HG02870 (cell line): ENCODE results near the gene DRAXIN.

ENCODE experiments used
- ATAC-seq: cut with Tn5 transposase; IDR thresholded peaks from one replicate; pipeline ENCODE4 v1.9.1; 2021; ENCODE audit warnings: mild to moderate bottlenecking, moderate library complexity; ENCODE audit not compliant: unreplicated experiment

The DRAXIN gene

GRCh38 chr1:11735854-11736745 lies 44.6 kb downstream of the DRAXIN start, which contains the start of gene AGTRAP:
TSS of gene AGTRAP (plus strand) at chr1:11736136. CDS start at chr1:11736209, 73 bp downstream.
- no peak for ATAC-seq

- no peak for ATAC-seq
These were observed 45.5 kb downstream of the DRAXIN start for GRCh38 chr1:11736746-11737639.

- no peak for ATAC-seq
These were observed 46.6 kb downstream of the DRAXIN start for GRCh38 chr1:11738096-11738495.

- ATAC-seq = no peak
These were observed 47.3 kb downstream of the DRAXIN start for GRCh38 chr1:11738783-11739182.

DNA sequence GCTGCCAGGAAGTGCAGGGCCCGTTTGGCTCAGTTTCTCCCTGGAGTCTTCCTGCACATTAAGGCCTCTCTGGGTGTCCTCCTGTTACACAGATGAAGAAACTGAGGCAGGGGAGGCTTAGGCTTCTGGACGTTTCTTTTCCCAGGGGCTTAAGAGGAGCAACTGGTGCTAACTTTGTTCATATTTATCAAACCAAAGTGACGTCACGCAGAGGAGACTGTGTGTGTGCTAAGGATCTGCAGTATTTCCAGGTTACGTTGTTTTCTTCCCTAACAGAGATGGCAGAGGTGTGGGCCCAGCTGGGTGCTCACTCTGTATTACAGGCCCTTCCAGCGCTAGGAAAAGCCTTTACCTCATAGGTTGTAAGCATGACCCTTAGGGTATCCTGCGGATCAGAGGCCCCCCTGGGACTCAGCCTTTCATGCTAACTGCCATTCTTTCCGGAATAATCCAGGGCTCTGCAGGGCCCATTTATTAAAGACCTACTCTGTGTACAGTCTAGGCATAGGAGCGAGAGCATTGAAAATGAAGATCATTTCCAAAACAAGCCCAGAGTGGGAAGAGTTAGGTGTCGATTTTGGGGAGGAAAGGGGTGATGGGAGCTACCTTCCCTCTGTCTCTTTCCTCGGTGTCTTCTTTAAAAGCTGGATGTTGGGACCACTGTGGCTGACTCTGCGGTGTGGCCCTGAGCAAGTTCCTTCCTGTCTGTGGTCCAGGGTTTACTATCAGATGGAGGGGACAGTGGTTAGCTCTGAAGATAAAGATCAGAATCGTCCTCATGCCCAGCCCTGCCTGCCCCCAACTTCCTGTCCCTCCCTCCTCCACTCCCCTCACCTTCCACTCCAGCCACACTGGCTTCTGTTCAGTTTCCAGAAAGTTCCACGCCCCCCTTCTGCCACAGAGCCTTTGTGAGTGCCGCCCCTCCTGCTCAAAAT lies 49.0 kb downstream of the DRAXIN start:
- no peak for ATAC-seq

DNA sequence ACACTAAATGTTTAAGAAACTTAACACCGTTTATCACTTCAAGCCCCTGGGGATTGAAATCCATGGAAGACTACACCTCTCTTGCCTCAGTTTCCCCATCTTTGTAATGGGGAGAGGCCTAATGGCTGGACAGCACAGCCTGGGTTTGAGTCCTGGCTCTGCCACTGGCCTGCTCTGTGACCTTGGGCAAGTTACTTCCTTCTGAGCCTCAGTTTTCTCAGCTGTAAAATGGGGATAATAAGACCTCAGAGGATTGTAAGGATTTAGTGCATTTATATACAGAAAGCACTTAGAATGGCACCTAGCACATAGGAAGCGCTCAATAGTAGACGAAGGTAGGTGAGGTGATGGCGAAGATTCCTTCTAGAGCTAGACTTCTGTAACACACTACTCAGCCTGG lies 50.0 kb downstream of the DRAXIN start:
- no peak for ATAC-seq

DNA sequence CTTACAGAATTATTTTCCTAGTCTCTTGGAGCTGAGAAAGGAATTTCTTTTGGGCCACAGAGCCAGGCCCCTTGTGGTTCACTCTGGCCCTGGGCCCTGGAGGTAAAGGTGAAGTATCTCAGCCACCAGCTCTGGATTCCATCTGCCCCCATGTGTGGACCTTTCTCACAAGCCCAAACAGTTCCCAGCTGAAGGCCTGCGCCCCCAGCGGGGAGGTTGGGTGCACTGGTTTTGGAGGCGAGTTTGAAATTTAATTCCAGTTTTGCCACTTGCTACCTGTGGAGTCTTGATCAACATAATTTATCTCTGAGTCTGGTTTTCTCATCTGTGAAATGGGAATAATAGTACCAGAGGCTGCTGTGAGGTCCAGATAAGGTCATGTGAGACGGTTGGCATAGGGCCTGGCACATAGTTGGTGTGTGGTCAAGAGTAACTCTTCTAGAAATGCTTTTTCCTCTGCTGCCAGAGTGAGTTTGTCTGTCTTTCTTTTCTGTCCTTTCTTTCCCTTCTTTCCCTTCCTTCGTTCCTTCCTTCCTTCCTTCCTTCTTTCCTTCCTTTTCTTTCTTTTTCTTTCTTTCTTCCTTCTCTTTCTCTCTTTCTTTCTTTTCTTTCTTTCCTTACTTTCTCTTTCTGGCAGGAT lies 50.5 kb downstream of the DRAXIN start:
- ATAC-seq = no peak

DNA sequence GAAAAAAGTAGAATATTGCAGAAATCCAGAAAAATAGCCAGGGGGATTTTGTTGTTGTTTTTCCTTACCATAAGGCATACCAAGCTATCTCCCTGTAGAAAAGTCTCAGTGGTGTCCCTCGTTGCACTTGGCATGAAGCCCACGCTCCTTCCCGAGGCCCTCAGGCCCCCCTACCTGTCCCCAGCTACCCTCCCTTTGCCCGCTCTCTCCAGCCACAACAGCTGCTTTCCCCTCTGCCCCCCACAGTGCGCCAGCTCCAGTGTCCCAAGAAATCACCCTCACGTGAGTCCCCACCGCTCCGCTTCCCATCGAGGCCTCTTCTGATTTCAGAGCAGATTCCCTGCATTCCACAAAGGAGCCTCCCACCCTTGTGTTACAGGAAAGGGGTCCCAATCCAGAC lies 52.8 kb downstream of the DRAXIN start:
- no peak for ATAC-seq

DNA sequence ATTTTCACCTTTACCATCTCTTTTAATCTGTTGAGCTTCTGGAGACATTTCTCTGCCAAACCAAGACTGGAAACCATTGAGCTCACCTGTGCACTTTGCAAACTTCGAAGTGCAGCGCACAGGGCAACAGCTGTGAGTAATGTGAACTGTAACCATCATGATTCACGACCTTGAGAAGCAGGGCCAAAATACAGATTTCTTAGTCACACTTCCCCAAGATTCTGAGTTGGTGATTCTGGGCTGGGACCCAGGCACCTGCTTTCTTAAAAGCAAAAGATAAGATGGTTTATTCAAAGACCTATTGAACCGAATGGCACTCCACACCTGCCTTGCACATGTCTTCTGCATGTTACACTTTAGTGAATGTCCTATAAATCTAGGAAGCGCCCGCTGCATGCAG lies 54.6 kb downstream of the DRAXIN start:
- no peak for ATAC-seq

DNA sequence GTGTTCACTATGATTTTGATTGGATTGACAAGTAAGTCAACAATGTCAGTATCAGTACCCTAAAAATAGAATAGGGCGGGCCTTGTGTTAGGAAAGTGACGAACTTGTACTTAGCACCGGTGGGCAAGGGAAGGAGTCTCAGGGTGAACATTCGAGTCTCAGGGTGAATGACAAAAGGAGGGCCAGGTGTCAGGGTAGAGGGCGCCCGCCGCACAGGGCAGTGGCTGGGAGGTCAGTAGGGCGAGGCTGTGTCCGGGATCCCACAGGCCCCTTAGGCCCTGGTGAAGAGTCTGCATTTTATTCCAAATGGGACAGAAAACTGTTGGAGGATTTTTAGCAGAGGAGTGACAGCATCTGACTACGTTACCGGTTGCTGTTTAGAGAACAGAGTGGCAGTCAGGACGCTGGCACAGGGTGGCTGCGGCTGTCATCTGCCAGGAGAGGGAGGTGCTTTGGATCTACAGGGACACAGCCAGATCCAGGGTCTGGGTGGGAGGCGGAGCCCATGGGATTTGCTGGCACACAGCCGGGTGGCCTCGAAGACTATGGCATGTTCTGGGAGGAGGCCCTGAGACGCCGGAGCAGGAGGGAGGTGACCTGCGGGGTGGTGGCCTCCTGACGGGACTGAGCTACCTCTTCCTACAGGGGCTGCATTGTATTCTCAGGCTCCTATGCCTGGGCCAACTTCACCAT lies 55.4 kb downstream of the DRAXIN start:
- no peak for ATAC-seq

DNA sequence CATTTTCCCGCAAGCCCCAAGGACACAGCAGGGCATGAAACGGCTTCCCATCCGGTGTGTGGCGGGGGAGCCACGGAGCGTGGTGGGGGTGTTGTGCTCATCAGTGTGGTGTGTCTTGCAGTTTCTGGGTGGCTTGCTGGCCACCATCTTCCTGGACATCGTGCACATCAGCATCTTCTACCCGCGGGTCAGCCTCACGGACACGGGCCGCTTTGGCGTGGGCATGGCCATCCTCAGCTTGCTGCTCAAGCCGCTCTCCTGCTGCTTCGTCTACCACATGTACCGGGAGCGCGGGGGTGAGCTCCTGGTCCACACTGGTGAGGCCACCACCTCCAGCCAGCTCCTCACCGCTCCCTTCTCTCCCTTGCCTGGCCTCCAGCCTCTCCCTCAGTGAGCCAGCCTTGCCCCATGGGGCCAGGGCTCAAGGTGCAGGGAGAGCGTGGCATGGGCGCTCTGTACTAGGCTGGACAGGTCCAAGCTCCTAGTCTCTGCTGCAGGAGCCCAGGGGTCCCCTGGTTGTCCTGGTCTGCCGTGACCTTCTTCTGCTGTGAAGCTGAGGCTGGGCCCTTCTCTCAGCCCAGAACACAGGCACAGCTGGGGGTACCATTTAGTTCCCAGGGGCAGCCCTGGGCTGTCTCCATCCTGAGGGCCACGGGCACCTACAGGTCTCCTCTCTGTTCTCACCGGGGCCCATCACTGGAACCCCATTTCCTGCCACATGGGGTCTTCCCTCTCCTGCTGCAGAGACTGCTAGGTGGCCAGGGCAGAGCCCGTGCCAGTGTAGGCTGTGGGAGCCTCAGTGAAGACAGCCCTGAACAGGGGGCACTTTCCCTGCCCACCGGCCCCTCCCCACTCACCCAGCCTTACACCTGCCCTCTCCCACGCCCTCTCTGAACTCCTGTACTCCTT lies 57.0 kb downstream of the DRAXIN start:
- ATAC-seq = no peak

DNA sequence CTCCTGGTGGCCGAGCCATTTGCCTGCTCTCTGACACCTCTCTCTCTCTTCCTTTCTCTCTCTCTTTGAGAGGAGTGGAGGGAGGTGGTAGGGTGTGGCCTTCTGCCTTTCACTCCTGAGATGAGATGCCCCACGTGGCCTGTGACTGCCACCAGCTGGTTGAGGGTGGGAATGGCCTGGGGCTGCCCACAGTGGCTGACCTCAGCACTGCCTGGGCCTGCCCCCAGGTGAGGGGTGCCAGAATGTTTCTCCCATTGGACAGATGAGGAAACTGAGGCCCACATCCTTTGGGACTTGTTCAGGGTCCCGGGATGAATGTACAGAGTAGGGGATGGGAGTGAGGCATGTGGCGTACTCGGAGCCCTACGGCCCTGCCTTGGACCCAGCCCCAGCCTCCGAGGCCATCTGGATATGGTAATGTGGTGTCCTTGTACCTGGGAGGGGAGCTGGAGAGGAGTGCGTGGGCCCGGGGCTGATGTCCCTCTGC lies 57.7 kb downstream of the DRAXIN start:
- ATAC-seq = no peak

- ATAC-seq = no peak
These were observed 58.5 kb downstream of the DRAXIN start for GRCh38 chr1:11749996-11750395.

DNA sequence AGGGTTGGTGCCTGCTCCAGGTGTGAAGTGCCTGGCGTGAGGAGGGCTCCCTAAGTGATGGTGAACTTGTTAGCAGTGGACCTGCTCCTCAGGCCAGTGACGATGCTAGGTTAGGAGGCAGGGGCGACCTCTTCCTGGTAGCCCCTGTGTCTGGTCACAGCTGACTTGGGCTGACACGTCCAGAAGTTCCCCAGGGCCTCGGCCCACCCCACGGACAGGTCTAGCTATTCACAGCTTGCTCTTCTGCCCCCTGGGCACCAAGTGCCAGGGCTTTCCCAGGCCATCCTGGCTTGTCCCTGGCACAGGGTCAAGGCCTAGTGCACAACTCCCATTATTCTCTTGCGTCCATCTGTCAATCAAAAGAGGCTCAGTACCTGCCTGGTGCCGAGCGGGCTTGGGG lies 59.6 kb downstream of the DRAXIN start:
- no peak for ATAC-seq

DNA sequence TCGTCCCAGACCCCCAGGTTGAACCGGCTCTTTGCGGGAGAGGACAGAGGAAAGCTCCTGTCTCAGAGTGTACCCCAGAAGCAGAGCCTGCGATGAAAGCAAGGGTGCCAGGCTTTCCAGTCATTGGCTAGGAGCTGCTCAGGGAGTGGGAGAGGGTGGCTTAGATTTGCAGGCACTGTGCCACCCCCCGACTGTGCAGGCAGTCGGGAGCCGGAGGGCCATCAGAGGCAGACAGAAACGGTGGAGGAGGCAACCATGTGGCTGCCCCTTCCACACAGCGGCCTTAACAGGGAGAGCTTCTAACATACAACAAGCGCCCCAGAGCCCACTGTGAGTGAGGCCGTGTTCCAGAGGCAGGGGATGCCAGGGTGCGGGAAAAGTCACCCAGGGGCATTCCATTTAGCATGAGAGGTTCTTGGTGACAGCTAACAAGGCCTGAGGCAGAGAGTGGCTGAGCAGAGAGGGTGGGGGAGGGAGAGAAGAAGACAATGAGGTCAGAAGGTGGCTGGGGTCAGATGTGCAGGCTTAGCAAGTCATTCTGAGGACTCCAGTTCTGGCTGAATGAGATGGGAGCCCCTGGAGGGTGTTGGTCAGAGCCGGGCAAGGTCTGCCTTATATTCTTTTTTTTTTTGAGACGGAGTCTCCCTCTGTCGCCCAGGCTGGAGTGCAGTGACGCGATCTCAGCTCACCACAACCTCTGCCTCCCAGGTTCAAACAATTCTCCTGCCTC lies 61.0 kb downstream of the DRAXIN start:
- no peak for ATAC-seq

- ATAC-seq = no peak
These were observed 62.2 kb downstream of the DRAXIN start for GRCh38 chr1:11753555-11754208.

GRCh38 chr1:11757047-11757446 lies 65.5 kb downstream of the DRAXIN start:
- ATAC-seq = no peak
